Fibroblast of mammary gland (primary cell): ENCODE data around the gene C2orf80.

ENCODE experiments used
- DNase-seq: peaks from one replicate; pipeline ENCODE4 v3.0.0-alpha.2; 2010; ENCODE audit warnings: low read depth
- H3K4me3 ChIP-seq: 2 replicates; pipeline ENCODE4 v1.5.1; 2011; ENCODE audit warnings: low read depth, mild to moderate bottlenecking, low read length, moderate library complexity; ENCODE audit not compliant: control insufficient read depth
- TF ChIP-seq, protein P1 (sequence below): conservative IDR thresholded peaks from 2 replicates; pipeline ENCODE4 v1.5.1; 2011; ENCODE audit warnings: low read depth, low read length, inconsistent platforms; ENCODE audit not compliant: control insufficient read depth, insufficient read depth

Gene C2orf80

DNA sequence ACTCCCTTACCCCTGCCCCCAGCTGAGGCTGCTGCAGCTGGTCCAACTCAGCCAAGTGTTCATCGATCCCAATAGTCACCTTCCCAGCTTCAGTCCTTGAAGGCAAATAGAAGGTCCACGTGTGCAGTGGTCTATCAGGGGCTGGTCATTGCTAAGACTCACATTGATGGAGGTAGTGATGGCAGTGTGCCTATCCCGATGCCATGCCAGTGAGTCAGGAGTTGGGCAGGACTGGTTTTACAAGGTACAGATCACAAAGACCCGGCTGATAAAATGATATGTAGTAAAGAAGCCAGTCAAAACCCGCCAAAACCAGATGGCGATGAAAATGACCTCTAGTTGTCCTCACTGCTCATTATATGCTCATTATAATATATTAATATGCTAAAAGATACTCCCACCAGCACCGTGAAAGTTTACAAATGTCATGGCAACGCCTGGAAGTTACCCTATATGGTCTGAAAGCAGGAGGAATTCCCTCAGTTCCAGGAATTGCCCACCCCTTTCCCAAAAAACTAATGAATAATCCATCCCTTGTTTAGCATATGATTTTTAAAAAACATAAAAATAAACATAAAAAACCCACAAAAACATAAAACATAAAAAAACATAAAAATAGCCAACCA lies 2.9 kb upstream of the C2orf80 start:
- H3K4me3 ChIP-seq, result no peak overlapping the region
- TF ChIP-seq, protein P1, sequence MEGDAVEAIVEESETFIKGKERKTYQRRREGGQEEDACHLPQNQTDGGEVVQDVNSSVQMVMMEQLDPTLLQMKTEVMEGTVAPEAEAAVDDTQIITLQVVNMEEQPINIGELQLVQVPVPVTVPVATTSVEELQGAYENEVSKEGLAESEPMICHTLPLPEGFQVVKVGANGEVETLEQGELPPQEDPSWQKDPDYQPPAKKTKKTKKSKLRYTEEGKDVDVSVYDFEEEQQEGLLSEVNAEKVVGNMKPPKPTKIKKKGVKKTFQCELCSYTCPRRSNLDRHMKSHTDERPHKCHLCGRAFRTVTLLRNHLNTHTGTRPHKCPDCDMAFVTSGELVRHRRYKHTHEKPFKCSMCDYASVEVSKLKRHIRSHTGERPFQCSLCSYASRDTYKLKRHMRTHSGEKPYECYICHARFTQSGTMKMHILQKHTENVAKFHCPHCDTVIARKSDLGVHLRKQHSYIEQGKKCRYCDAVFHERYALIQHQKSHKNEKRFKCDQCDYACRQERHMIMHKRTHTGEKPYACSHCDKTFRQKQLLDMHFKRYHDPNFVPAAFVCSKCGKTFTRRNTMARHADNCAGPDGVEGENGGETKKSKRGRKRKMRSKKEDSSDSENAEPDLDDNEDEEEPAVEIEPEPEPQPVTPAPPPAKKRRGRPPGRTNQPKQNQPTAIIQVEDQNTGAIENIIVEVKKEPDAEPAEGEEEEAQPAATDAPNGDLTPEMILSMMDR, result no peak
- no peak for DNase-seq

DNA sequence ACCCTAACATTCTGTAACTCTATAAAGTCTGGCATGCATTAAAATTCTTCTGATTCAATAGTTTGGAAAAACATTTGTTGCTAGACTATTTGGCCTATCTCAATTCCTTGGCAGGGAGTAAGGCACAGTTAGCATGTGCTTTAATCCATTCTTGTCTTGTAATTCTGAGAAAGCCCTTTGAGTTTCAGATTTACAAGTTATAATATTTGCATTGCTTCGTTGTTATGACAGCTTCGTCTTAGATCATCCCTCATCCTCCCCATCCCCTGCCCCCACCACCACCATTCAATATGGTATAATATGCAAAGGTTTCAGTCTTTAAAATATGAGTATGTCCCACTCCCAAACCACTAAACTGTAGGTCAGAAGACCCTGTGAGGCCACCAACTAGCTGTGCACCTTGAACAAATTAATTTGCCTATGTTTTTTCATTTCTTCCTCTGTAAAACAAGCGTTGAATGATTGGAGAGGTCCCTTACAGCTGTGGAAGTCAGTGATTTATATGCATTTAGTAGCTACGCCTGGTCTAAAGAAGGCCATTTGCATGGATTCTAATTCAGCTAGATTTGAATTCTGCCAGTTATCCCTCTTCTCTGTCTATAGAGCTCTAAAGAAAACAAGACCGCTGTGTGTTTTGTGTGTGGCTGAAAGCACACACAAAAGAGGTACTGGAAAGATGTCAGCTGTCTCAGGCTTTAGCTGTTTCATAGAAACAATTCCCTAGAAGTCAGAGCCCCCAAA lies 591 bp downstream of the C2orf80 start:
- no peak overlapping the region for H3K4me3 ChIP-seq
- DNase-seq, result no peak
- TF ChIP-seq, protein P1, result no peak

DNA sequence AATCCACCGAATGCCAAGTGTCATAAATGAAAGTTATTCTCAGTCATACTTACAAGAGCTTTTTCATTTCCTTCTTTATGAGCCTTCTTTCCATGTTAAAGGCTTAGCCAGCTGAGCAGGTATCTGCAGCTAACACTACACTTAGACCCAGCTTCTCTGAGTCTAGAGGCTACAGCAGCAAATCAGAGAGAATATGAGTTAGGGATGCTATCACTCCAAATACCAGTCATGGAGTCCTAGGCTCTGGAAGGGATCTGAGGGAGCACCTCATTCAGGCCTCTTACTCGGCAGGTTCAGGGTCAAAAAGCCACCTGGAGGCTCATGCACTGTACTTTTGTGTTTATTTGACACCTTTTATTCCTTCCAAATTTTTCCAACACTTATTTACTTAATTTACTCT lies 2.9 kb downstream of the C2orf80 start:
- H3K4me3 ChIP-seq, result no peak overlapping the region
- no peak for DNase-seq
- TF ChIP-seq, protein P1, result no peak

DNA sequence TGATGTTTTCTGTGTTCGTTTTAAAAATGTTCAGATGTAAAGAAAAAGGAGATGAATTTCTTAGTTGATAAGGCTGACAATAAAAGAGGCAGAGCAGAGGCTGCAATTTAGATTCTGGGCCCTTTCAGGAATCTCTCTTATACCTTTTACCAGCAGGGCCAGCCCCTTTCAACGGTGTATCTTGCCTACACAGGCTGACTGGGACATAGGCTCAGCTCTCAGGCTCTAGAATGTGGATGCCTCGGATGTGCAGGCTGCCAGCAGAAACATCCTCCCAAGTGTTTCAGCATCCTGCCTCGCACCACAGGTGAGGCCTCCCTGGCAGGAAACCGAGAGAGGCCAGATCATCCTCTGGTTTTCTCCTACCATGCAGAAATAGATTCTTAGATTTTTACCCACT lies 3.4 kb downstream of the C2orf80 start:
- no peak for DNase-seq
- no peak overlapping the region for H3K4me3 ChIP-seq
- TF ChIP-seq, protein P1, result no peak

DNA sequence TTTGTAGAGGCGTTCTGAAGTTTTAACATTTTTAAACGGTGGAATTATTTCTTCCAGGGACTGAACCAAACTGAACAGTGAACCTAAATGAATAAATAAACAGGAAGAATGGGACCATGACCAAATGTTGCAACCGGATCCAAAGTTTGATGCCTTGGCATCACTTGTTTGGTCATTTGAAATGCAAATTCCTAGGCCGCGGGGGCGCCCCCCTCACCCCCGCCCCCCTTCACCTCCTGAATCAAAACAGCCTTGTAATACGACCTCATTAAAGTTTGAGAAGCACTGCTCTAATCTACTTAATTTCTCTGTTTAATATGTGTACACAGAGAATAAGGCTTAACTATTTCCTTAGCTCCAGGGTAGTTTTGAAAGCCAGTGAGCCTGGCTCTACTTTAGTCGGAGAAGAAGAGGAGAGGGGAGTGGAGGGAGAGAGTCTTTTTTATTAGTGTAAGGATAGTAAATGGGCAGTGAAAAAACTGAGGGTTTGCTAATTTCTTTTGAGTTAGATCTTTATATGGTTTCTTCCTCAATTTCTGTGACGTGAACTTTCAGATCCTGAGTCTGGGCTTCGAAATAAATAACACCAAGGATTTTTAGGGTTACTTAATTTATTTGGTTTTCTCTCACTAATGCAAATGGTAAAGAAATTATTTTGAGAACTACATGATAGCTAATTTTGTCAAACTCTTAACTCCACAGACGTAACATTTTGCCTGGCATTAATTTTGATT lies 5.7 kb downstream of the C2orf80 start:
- TF ChIP-seq, protein P1, result no peak
- DNase-seq, result no peak
- H3K4me3 ChIP-seq, result no peak overlapping the region

DNA sequence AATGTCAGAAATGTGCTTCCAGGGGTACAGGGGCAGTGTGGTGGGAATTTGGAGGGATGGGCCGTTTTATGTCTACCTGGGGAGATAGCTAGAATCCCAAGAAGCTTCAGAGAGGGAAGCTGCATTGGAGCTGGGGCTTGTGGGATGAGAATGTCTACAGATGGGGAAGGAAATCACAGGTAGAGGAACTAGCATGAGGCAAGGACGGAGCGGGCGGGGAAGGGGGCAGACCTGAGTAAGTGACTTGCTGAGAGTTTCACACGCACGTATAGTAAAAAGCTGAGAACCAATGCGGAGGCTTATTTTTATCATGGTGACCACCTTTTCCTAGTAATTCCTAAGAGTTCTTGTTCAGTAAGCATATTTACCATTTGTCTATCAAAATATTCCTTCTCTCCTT lies 6.3 kb downstream of the C2orf80 start:
- DNase-seq, result no peak
- H3K4me3 ChIP-seq, result no peak overlapping the region
- TF ChIP-seq, protein P1, result no peak
